Naive thymus-derived CD8-positive, alpha-beta T cell (primary cell): ENCODE results near the gene LRRC45. TPM values are rescaled to one million over a fixed set of nuclear protein-coding genes. Genes with fewer than 3 reads are reported as not detected.

ENCODE experiments used
- ATAC-seq, 2 donors: fragments of 150-1000 bp; cut with Tn5 transposase in 1 of 2; sonication (Bioruptor Pico), chemical (Tn5 transposase) in 1 of 2; 1 replicate in 1 of 2; 2 replicates in 1 of 2; pipeline ENCODE4 v1.10.0; 2021; ENCODE audit warnings: mild to moderate bottlenecking in 2 of 2, moderate library complexity in 2 of 2
- POLR2A ChIA-PET: fragments of 350-600 bp; sonication (Branson Sonifier 250); formaldehyde crosslinking; loops from one replicate; lab custom pipeline; 2021; ENCODE audit warnings: antibody characterized with exemption; lab: Charles Lee
- DNase-seq, 10 donors: peaks; one replicate each; pipeline versions ENCODE4 v3.0.0 to v3.0.0-alpha.2; 2020 to 2022
- H3K27ac Mint-ChIP-seq, 10 donors: one replicate each; pipeline ENCODE4 v1.8.0; 2020 to 2022; ENCODE audit warnings: mild to moderate bottlenecking in 10 of 10, mixed read lengths in 10 of 10, moderate library complexity in 4 of 10, inconsistent platforms in 1 of 10
- H3K27me3 Mint-ChIP-seq, 5 donors: one replicate each; pipeline ENCODE4 v1.8.0; 2021 to 2022; ENCODE audit warnings: mixed read lengths in 5 of 5
- H3K36me3 Mint-ChIP-seq, 3 donors: one replicate each; pipeline ENCODE4 v1.8.0; 2020 to 2022; ENCODE audit warnings: mixed read lengths in 3 of 3, mild to moderate bottlenecking in 2 of 3, inconsistent platforms in 1 of 3
- H3K4me1 Mint-ChIP-seq, 4 donors: one replicate each; pipeline ENCODE4 v1.8.0; 2021 to 2022; ENCODE audit warnings: mixed read lengths in 4 of 4
- H3K4me3 Mint-ChIP-seq, 10 donors: one replicate each; pipeline ENCODE4 v1.8.0; 2020 to 2022; ENCODE audit warnings: mild to moderate bottlenecking in 10 of 10, mixed read lengths in 10 of 10, moderate library complexity in 6 of 10, inconsistent platforms in 1 of 10
- H3K9me3 Mint-ChIP-seq, 9 donors: one replicate each; pipeline ENCODE4 v1.8.0; 2020 to 2022; ENCODE audit warnings: mixed read lengths in 9 of 9, mild to moderate bottlenecking in 3 of 9, inconsistent platforms in 1 of 9, moderate library complexity in 1 of 9
- polyA plus RNA-seq, 3 donors: library from polyadenylated mRNA; unstranded; fragments of 300-500 nt; fragmentation: Illumina TruSeq; gene quantifications; one replicate each; pipeline ENCODE4 v1.2.3, GENCODE V29; 2021
- total RNA-seq, 8 experiments: library from RNA in 2 of 8; stranded (reverse) in 2 of 8; gene quantifications; one replicate each; pipeline ENCODE4 v1.2.3 and lab custom pipeline; 2021 to 2026

Gene LRRC45
- total and polyA plus RNA-seq, 5 experiments from 2014 or later = 2.7 to 12.5 (median 6.0) TPM

DNA sequence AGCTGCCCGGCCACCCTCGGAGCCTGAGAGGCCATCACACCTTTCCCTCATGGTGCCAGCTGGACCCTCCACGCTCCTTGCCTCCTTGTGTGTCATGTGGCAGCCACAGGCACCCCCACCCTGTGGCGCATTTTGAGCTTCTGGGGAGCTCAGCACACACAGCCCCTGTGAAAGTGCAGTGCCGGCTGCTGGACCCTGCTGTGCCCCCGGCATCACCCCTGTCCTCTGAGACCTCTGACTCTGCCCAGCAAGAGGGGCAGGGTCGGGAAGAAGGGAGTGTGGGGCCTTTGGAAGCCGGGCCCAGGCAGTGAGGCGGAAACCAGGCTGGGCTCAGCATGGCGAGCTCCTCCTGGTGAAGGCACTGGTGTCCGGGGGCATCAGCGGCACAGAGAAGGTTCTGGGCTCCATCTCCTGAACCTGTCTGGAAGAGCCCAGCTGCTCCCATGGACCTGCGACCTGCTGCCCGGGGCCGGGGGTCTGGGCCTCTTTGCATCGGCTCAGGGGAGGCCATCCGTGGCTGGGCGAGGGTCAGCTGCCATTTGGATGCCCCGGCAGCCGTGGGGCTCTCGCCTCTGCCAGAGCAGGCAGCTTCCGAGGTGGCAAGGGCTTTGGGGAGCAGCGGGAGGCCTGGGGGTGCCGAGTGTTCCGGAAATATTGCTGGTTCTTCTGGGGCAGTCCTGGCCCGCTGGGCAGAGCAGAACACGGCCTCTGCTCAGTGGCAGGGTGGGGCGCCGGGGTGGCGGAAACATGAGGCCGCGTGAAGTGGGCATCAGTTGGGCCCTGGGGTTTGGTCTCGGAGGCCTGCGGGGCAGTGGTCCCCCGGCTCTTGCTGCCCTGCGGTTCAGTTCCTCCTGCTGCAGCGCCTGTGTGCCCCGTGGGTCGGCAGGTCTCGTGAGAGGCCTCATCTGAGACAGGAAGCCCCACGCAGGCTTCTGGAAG lies 18.3 kb upstream of the LRRC45 start:
- DNase-seq = no peak
- POLR2A ChIA-PET = no interaction called here
- no peak overlapping the region for H3K27ac Mint-ChIP-seq
- ATAC-seq = no peak
- no peaks in the 10 kb centered on the region for H3K9me3 Mint-ChIP-seq
- peaks cover 0 to 4% (median 0%) of the 10 kb centered on the region in 4 donors for H3K4me1 Mint-ChIP-seq
- no peak overlapping the region for H3K4me3 Mint-ChIP-seq
- no peaks in the 10 kb centered on the region for H3K27me3 Mint-ChIP-seq
- H3K36me3 Mint-ChIP-seq = no peaks in the 10 kb centered on the region

GRCh38 chr17:82005701-82006348 lies 17.3 kb upstream of the LRRC45 start:
- H3K9me3 Mint-ChIP-seq = no peaks in the 10 kb centered on the region
- ATAC-seq (no peak), DNase-seq (no peak)
- peaks cover 0 to 4% (median 0%) of the 10 kb centered on the region in 4 donors for H3K4me1 Mint-ChIP-seq
- H3K4me3 Mint-ChIP-seq = no peak overlapping the region
- peak overlapping the region in 1 of 10 donors; percentile 29 for H3K27ac Mint-ChIP-seq
- no peaks in the 10 kb centered on the region for H3K36me3 Mint-ChIP-seq
- no peaks in the 10 kb centered on the region for H3K27me3 Mint-ChIP-seq
- POLR2A ChIA-PET = no interaction called here

DNA sequence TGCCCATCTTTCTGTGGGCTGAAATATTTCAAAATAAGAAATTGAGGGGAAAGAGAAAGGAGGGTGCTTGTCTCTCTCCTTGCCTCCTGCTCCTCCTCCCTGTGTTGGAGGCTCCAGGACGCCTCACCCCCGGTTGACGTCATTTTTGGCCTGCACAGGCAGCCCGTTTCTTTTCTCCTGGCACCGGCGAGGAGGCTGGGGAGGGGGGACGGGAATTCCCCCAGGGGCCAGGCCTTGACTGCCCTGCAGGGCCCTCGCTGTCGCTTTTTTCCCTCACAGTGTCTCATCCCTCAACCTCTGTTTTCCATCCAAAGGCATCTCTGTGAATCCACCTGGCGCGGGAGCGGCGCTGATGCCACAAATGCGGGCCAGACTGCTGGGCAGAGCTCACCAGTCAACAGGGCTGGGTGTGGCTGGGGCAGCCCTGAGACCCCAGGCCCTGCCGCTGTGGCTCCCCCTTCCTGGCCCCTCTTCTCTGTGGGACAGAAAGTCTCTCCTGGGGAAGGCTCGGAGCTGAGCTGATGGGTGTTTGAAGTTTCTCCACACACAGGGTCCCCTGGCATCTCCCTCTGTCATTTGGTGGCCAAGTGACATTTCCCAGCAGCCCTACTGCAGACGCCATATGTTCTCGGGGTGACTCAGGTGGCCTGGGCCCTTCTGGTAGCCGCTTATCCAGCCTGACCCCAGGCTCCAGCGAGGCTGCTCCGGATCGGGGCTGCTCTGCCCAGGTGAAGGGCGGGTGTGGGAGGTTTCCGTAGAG lies 16.5 kb upstream of the LRRC45 start:
- H3K27me3 Mint-ChIP-seq = no peaks in the 10 kb centered on the region
- H3K4me1 Mint-ChIP-seq = peaks cover 0 to 4% (median 0%) of the 10 kb centered on the region in 4 donors
- H3K9me3 Mint-ChIP-seq = no peaks in the 10 kb centered on the region
- no peak overlapping the region for H3K4me3 Mint-ChIP-seq
- no peak for DNase-seq
- no peak overlapping the region for H3K27ac Mint-ChIP-seq
- ATAC-seq = no peak
- no peaks in the 10 kb centered on the region for H3K36me3 Mint-ChIP-seq
- POLR2A ChIA-PET = no interaction called here

- DNase-seq (no peak), ATAC-seq (no peak)
- POLR2A ChIA-PET = no interaction called here
- H3K36me3 Mint-ChIP-seq = no peaks in the 10 kb centered on the region
- H3K27ac Mint-ChIP-seq = no peak overlapping the region
- H3K9me3 Mint-ChIP-seq = no peaks in the 10 kb centered on the region
- no peak overlapping the region for H3K4me3 Mint-ChIP-seq
- peaks cover 0 to 4% (median 0%) of the 10 kb centered on the region in 4 donors for H3K4me1 Mint-ChIP-seq
- no peaks in the 10 kb centered on the region for H3K27me3 Mint-ChIP-seq
These were observed 15.9 kb upstream of the LRRC45 start for GRCh38 chr17:82007228-82007494.

DNA sequence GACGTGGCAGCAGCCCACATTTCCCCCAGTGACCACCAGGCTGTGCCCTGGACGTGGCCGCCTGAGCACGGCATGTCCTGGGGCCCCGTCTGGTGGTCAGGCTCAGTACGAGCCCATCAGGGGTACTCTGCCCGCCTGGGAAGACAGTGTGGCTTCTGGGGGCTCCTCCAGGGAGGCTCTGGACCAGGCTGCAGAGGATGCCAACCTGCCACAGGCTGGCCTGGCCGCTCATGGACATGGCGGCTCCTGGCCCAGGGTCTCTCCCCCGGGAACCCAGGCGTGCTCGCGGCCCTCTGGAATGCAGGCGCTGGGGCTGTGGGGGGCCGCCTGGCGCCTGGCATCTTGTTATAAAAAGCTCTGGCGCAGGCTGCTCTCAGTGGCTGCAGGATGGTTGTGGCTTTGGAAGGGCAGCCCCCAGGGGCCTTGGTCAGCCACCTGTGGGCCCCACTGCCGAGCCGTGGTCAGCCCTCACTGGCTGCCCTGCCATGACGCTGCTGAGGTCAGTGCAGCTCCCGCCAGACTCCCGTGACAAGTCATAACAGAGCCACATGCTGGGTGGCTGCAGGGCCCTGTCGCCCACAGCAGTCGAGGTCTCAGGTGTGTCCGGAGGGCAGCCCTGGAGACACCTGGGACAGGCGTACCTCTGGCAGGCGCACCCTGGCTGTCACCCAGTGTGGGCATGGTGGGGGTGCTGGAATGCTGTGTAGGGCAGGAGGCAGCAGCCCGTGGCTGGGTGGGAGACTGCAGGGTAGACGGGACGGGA lies 15.4 kb upstream of the LRRC45 start:
- ATAC-seq = no peak
- no peaks in the 10 kb centered on the region for H3K9me3 Mint-ChIP-seq
- no peak for DNase-seq
- no peaks in the 10 kb centered on the region for H3K27me3 Mint-ChIP-seq
- POLR2A ChIA-PET = no interaction called here
- H3K4me3 Mint-ChIP-seq = no peak overlapping the region
- peak overlapping the region in 1 of 10 donors; percentile 40 for H3K27ac Mint-ChIP-seq
- H3K36me3 Mint-ChIP-seq = no peaks in the 10 kb centered on the region
- peaks cover 0 to 4% (median 0%) of the 10 kb centered on the region in 4 donors for H3K4me1 Mint-ChIP-seq

GRCh38 chr17:82008258-82008940 lies 14.7 kb upstream of the LRRC45 start:
- ATAC-seq = no peak
- POLR2A ChIA-PET = interaction anchor here (0.7 kb wide), 1 partner anchor 586 kb away, joined by 3 read pairs; no protein-coding TSS in a partner anchor
- peaks cover 0 to 4% (median 0%) of the 10 kb centered on the region in 4 donors for H3K4me1 Mint-ChIP-seq

GRCh38 chr17:82008941-82009405 lies 14.1 kb upstream of the LRRC45 start:
- H3K27ac Mint-ChIP-seq = peak overlapping the region in 2 of 10 donors; percentile 34 to 38
- no peaks in the 10 kb centered on the region for H3K27me3 Mint-ChIP-seq
- H3K9me3 Mint-ChIP-seq = no peaks in the 10 kb centered on the region
- no peaks in the 10 kb centered on the region for H3K36me3 Mint-ChIP-seq
- no peak overlapping the region for H3K4me3 Mint-ChIP-seq
- peaks cover 0 to 4% (median 0%) of the 10 kb centered on the region in 4 donors for H3K4me1 Mint-ChIP-seq
- no peak for DNase-seq
- POLR2A ChIA-PET = interaction anchor here (0.7 kb wide), 1 partner anchor 587 kb away, joined by 3 read pairs; no protein-coding TSS in a partner anchor
- no peak for ATAC-seq

More at GRCh38 chr17:82008258-82008940, 14.7 kb upstream of the LRRC45 start:
- Mint-ChIP-seq H3K9me3 (no peaks in the 10 kb centered on the region), H3K27ac (peak overlapping the region in 1 of 10 donors; percentile 40), H3K36me3 (no peaks in the 10 kb centered on the region), H3K27me3 (no peaks in the 10 kb centered on the region), H3K4me3 (no peak overlapping the region)
- no peak for DNase-seq

DNA sequence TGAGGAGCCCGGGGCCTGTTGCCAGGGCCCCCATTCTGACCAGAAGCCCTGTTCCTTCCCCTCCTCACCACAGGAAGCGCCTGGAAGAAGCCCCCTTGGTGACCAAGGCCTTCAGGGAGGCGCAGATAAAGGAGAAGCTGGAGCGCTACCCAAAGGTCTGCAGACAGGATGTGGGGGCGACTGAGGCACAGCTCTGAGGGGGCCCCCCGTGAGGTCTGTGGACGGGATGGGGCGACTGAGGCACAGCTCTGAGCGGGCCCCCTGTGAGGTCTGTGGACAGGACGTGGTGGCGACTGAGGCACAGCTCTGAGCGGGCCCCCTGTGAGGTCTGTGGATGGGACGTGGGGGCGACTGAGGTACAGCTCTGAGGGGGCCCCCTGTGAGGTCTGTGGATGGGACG lies 13.7 kb upstream of the LRRC45 start:
- no peaks in the 10 kb centered on the region for H3K9me3 Mint-ChIP-seq
- H3K4me3 Mint-ChIP-seq = no peak overlapping the region
- H3K27me3 Mint-ChIP-seq = no peaks in the 10 kb centered on the region
- no peak for DNase-seq
- H3K27ac Mint-ChIP-seq = peak overlapping the region in 2 of 10 donors; percentile 34 to 38
- no peak for ATAC-seq
- POLR2A ChIA-PET = interaction anchor here (1.3 kb wide), 1 partner anchor 42 kb away, joined by 3 read pairs; no protein-coding TSS in a partner anchor
- peaks cover 0 to 4% (median 0%) of the 10 kb centered on the region in 4 donors for H3K4me1 Mint-ChIP-seq
- H3K36me3 Mint-ChIP-seq = no peaks in the 10 kb centered on the region

DNA sequence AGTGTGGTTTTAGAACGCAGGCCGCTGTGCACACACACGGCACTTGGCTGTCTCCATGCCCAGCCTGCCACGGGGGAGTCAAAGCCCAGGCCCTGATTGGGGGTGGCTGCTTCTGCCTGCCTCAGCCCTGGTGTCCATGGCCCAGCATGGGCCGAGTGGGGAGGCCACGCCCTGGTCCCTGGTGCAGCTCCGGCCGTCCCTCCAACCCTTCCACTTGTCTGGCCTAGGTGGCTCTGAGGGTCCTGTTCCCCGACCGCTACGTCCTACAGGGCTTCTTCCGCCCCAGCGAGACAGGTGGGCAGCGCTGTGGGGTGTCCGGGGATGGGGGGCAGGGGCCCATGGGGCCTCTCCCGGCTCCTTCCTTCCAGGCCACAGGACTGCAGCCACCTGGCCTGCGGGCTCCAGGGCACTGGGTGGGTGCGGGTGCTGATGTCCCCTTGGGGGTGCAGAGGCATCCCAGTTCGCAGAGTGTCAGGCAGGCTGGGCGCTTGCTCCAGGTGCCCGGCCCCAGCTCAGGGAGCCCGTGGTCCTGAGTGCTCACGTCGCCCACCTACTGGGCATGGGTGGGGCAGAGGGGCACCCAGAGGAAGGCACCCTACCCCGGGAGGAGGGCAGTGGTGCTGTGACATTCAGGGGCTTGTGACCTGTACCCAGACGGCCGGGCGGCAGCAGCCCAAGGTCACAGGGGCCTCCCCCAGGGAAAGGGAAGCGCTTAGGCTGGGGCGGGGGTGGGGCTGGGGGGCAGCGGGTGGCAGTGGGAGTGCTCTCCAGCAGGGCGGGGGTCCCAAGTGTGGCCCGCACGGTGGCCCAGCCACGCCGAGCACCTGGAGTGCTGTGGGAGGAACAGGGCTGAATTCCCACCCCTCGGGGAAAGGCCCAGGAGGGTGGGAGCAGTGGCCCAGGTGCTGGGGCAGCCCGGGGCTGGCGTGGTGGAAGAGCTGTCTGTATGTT lies 12.3 kb upstream of the LRRC45 start:
- Mint-ChIP-seq H3K4me1 (peaks cover 0 to 4% (median 0%) of the 10 kb centered on the region in 4 donors), H3K27ac (no peak overlapping the region)

GRCh38 chr17:82011617-82012187 lies 11.4 kb upstream of the LRRC45 start:
- H3K4me1 Mint-ChIP-seq = no peaks in the 10 kb centered on the region
- H3K27ac Mint-ChIP-seq = no peak overlapping the region
- POLR2A ChIA-PET = no interaction called here
- H3K4me3 Mint-ChIP-seq = no peak overlapping the region
- H3K9me3 Mint-ChIP-seq = no peaks in the 10 kb centered on the region
- H3K27me3 Mint-ChIP-seq = no peaks in the 10 kb centered on the region
- no peak for DNase-seq
- H3K36me3 Mint-ChIP-seq = no peaks in the 10 kb centered on the region
- ATAC-seq = no peak

More for the DNA sequence above, 12.3 kb upstream of the LRRC45 start:
- H3K27me3 Mint-ChIP-seq = no peaks in the 10 kb centered on the region
- POLR2A ChIA-PET = interaction anchor here (1.3 kb wide), 1 partner anchor 44 kb away, joined by 3 read pairs; no protein-coding TSS in a partner anchor
- H3K4me3 Mint-ChIP-seq = no peak overlapping the region
- ATAC-seq (no peak), DNase-seq (no peak)
- H3K36me3 Mint-ChIP-seq = no peaks in the 10 kb centered on the region
- H3K9me3 Mint-ChIP-seq = no peaks in the 10 kb centered on the region
